GM08714 (cell line): Measurements from ENCODE around the gene AQP2.

Experiments used
- H3K4me3 ChIP-seq: fragments of 200-500 bp; sonication (Bioruptor generic); 2 replicates; pipeline ENCODE4 v1.5.1; 2014; ENCODE audit warnings: mild to moderate bottlenecking, low read length, inconsistent platforms
- ZNF274 ChIP-seq: IDR thresholded peaks from 2 replicates; pipeline ENCODE4 v1.6.1; 2012; ENCODE audit warnings: mild to moderate bottlenecking, low read depth, low read length

The AQP2 gene

DNA sequence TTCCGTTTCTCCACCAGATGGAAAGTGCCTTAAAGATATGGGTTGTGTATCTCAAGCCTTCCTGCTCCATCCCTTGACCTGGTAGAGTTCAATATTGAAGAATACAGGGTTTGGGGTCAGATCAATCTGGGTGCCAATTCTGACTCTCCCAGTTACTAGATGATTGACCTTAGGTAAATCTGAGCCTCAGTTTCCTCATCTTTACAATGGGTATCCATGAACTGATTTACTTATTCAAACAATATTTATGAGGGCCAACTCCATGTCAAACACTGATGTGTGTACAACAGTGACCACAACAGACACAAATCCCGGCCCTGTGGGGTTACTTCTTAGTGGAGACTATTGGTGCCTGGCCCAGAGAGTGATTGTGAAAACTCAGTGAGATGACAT, 39.3 kb upstream of the AQP2 start:
- H3K4me3 ChIP-seq, result no peak overlapping the region
- TF ChIP-seq ZNF274, result no peak

DNA sequence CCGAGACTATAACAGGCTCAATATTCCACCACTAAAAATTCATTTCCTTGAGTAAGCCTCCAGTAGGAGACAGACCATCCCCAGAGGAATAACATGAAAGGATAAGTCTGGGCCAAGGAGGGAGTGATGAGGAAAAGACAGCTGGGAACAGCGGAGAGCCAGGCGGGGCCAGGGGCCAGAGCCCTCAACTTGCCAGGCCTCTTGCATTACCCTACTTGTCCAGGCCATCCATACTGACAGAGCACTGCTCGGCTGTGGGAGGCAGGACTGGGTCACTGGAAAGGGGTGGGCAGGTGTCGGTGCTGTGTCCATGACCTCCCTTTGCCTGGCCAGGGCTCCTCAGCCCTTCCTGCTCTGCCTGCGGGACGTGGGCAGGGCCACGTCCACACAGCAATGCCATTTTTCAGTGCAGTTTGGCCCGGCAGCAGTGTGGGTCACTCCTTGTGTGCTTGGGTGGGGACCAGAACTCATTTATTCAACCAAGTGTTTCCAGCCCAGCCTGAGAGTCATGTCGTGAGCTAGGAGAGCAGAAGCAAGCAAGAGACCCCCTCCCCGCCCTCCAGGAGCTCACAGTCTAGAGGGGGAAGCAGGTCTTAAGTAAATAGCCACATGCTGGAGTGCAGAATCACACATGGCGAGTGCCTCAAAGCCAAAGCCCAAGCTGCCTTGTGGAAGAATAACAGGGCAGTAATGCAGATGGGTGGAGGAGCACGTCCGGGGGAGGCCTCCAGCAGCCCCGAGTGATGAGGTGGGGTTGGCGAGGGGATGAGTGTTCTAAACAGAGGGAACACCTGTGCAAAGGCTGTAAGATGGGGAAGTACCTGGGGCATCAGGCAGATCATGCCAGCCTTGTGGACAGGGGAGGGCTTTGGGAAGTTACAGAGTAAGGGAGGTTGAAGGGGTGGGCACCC, 37.9 kb upstream of the AQP2 start:
- no peak overlapping the region for H3K4me3 ChIP-seq
- no peak for TF ChIP-seq ZNF274

DNA sequence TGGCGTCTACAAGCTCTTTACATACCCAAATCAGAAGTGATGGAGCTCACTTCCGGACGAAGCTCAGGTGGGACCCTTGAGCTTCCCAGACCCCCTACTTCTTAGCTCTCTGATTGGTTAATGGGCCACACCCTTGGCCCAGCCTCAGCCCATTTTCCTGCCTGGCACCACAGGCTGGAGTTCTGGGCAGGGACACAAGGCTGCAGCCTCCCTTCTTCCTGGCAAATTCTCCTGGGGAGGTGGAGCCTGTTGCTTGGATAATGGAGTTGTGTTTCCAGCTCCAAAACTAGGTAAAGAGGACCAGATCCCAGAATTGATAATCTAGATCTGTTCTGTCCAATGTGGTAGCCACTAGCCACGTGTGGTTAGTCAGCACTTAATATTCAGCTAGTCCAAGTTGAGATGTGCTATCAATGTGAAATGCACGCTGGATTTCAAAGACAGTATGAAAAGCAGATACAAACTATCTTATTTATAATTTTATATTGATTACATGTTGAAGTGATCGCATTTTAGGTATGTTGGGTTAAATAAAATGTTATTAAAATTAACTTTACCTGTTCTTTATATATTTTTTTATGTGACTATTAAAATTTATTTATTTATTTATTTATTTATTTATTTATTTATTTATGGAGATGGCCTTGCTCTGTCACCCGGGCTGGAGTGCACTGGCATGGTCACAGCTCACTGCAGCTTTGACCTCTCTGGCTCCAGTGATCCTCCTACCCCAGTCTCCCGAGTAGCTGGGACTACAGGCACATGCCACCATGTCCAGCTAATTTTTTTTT, 34.2 kb upstream of the AQP2 start:
- H3K4me3 ChIP-seq, result no peak overlapping the region
- no peak for TF ChIP-seq ZNF274

- no peak overlapping the region for H3K4me3 ChIP-seq
- TF ChIP-seq ZNF274, result no peak
These were observed 33.3 kb upstream of the AQP2 start for GRCh38 chr12:49917166-49917787.

GRCh38 chr12:49917788-49918173, 32.8 kb upstream of the AQP2 start:
- no peak for TF ChIP-seq ZNF274
- no peak overlapping the region for H3K4me3 ChIP-seq

- TF ChIP-seq ZNF274, result no peak
- H3K4me3 ChIP-seq, result no peak overlapping the region
These were observed 30.2 kb upstream of the AQP2 start for GRCh38 chr12:49920241-49920914.

DNA sequence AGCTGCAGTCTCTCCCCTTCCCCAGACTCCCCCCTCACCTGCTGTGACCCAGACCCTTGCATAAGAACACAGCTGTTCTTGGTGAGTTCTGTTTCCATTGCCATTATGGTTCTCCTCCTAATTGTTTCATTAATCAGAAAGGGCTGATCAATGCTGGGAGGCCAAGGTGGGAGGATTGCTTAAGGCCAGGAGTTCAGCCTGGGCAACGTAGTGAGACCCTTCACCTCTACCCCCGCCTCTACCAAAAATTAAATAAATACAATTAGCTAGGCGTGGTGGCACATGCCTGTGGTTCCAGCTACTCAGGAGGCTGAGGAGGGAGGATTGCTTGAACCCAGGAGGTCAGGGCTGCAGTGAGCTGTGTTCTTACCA, 29.6 kb upstream of the AQP2 start:
- no peak for TF ChIP-seq ZNF274
- no peak overlapping the region for H3K4me3 ChIP-seq

- TF ChIP-seq ZNF274, result no peak
- no peak overlapping the region for H3K4me3 ChIP-seq
These were observed 29.2 kb upstream of the AQP2 start for GRCh38 chr12:49921299-49921698.

- H3K4me3 ChIP-seq, result no peak overlapping the region
- TF ChIP-seq ZNF274, result no peak
These were observed 28.6 kb upstream of the AQP2 start for GRCh38 chr12:49921936-49922335.

- TF ChIP-seq ZNF274, result no peak
- no peak overlapping the region for H3K4me3 ChIP-seq
These were observed 28.0 kb upstream of the AQP2 start for GRCh38 chr12:49922349-49923034.

GRCh38 chr12:49923035-49923644, 27.4 kb upstream of the AQP2 start:
- H3K4me3 ChIP-seq, result no peak overlapping the region
- no peak for TF ChIP-seq ZNF274

DNA sequence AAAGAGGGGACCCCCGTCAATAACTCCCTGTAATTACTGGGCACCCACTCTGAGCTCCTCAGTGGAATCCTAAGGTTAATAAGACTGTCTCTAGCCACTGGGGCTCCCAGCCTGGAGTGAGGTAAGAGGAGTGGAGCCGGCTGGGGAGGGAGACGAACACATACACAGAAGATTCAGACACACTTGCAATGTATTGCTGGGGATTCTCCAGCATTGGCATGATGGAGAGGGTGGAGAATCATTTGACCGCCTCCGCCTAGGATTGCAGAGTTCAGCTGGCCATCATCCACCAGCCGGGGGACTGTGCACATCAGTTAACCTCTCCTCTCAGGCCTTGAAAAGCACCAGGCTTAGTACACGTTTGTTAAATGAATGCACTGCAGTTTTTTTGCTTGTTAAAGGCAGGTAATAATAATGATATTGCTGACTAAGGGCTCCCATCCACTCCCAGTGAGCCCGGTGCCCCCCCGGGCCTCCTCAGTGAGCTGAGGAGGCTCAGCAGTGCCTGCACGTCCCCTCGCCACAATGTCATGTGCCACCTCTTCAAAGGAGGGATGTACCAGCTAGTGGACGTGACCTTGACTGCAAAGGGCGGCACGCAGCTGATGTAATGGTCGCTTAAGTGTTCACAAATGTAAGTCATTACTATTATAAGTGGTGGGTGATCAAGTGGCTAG, 26.5 kb upstream of the AQP2 start:
- TF ChIP-seq ZNF274, result no peak
- no peak overlapping the region for H3K4me3 ChIP-seq

- H3K4me3 ChIP-seq, result no peak overlapping the region
- TF ChIP-seq ZNF274, result no peak
These were observed 25.8 kb upstream of the AQP2 start for GRCh38 chr12:49924628-49925246.
